ENCODE data around the gene TUBB. TPM values are rescaled to one million over a fixed set of nuclear protein-coding genes. Genes with fewer than 3 reads are reported as not detected.

TUBB gene
- polyA plus RNA-seq, 2 of the 4 experiments (the other 2 are of a cell fraction), result 691 to 1,044 TPM

DNA sequence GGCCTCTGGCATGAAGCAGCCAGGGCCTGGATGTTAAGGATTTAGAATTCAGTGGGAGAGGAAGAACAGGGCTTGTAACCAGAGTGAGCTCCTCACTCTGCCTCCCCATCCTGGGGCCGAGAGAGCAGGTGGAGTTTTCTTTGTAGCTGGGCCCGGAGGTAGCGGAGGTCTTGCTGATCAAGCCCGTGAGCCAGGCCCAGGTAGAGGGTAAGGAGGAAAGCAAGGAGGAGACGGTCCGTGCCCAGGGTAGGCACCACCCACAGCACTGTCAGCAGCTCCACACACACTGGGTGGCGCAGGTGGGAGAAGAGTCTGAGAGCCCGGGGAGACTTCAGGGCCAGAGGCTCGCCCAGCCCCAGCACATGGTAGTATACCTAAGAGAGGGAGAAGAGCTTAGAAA lies 31.6 kb upstream of the TUBB start:
- ChIA-PET POLR2A (interaction anchor here (1.8 to 2.2 kb wide), 2 partner anchors 29 to 33 kb away, joined by 12 read pairs; partner anchors contain the start of genes MDC1 and TUBB), CTCF (interaction anchor here (0.6 to 6.9 kb wide), 9 partner anchors 11 to 197 kb away, joined by 3 to 84 read pairs (median 5); partner anchors contain the start of genes DHX16 and MDC1)
- DNase-seq (ENCODE audit: low read depth in 1 of 2, low spot score in 1 of 2) (no peak), FAIRE-seq (no peak), ATAC-seq (no peak)
- peak overlapping the region; percentile 83 to 99; a peak in 5 of 6 replicates for H3K27ac ChIP-seq
- WGBS (ENCODE audit: missing lambda C conversion rate), result 85% methylated on average over 9 of the region's 9 CpGs
- peaks cover 48% of the 10 kb centered on the region for H3K4me1 ChIP-seq
- no peak for TF ChIP-seq RFX5 (IDR thresholded peaks at IDR 0.05)
- TF ChIP-seq, protein P1, sequence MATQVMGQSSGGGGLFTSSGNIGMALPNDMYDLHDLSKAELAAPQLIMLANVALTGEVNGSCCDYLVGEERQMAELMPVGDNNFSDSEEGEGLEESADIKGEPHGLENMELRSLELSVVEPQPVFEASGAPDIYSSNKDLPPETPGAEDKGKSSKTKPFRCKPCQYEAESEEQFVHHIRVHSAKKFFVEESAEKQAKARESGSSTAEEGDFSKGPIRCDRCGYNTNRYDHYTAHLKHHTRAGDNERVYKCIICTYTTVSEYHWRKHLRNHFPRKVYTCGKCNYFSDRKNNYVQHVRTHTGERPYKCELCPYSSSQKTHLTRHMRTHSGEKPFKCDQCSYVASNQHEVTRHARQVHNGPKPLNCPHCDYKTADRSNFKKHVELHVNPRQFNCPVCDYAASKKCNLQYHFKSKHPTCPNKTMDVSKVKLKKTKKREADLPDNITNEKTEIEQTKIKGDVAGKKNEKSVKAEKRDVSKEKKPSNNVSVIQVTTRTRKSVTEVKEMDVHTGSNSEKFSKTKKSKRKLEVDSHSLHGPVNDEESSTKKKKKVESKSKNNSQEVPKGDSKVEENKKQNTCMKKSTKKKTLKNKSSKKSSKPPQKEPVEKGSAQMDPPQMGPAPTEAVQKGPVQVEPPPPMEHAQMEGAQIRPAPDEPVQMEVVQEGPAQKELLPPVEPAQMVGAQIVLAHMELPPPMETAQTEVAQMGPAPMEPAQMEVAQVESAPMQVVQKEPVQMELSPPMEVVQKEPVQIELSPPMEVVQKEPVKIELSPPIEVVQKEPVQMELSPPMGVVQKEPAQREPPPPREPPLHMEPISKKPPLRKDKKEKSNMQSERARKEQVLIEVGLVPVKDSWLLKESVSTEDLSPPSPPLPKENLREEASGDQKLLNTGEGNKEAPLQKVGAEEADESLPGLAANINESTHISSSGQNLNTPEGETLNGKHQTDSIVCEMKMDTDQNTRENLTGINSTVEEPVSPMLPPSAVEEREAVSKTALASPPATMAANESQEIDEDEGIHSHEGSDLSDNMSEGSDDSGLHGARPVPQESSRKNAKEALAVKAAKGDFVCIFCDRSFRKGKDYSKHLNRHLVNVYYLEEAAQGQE (IDR thresholded peaks at IDR 0.05), result no peak
- no peak for TF ChIP-seq JUNB (IDR thresholded peaks at IDR 0.05)
- TF ChIP-seq FOSL2 (IDR thresholded peaks at IDR 0.05), result no peak
- TF ChIP-seq FOSL2 (CRISPR knock-in tag; IDR thresholded peaks at IDR 0.05), result no peak
- TF ChIP-seq PHF8 (IDR thresholded peaks at IDR 0.05; ENCODE audit: borderline replicate concordance, low read depth), result no peak
- TF ChIP-seq RNF2 (IDR thresholded peaks at IDR 0.05; ENCODE audit: borderline replicate concordance, low read depth), result no peak
- TF ChIP-seq CEBPB (IDR thresholded peaks at IDR 0.05), result no peak
- TF ChIP-seq CBX2 (IDR thresholded peaks at IDR 0.05; ENCODE audit: borderline replicate concordance, low read depth), result no peak
- TF ChIP-seq, protein P2, sequence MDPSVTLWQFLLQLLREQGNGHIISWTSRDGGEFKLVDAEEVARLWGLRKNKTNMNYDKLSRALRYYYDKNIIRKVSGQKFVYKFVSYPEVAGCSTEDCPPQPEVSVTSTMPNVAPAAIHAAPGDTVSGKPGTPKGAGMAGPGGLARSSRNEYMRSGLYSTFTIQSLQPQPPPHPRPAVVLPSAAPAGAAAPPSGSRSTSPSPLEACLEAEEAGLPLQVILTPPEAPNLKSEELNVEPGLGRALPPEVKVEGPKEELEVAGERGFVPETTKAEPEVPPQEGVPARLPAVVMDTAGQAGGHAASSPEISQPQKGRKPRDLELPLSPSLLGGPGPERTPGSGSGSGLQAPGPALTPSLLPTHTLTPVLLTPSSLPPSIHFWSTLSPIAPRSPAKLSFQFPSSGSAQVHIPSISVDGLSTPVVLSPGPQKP (IDR thresholded peaks at IDR 0.05; ENCODE audit: low read depth, low read length), result no peak
- no peaks in the 10 kb centered on the region for H3K9me3 ChIP-seq
- no peak overlapping the region for H3K4me3 ChIP-seq
- H3K4me2 ChIP-seq, result peak overlapping the region; percentile 79

DNA sequence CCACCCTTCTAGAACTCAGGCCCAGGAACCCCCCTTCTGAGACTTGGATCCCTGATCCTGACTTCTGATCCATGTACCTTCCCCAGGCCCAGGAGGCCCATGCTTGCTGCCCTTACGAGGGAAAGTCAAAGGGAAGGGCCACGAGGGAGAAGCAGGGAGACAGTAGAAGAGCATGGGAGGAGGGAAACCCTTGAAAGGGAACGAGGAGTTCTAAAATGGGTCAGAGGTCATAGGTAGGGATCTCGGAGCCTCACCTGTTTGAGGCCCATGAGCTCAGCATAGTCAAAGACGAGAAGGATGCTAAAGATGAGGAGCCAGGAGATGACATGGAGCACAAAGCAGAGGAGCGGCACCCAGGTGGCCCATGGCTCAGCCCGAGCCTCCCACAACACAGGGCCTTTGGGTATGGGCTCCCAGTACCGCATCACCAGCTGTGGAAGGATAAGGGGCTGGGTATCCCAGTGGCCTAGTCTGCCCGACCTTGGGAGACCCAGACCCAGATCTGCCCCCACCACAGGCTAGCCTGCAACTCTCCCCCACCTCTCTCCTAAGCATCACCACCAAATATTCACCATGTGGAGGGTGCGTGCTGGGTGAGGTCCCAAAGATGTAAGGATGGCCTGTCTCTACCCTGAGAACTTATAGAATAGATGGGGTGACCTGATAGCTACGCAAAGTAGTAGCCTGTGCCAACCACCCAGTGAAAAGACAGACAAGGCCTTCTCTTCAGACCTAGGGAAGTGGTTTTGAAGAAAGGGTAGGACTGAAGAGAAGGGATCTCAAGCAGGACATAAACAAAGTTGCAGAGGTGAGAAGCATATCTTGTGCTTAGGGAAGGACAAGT lies 30.9 kb upstream of the TUBB start:
- DNase-seq (ENCODE audit: low read depth in 1 of 2, low spot score in 1 of 2) (no peak), FAIRE-seq (no peak), ATAC-seq (no peak)
- H3K4me3 ChIP-seq, result no peak overlapping the region
- peaks cover 47% of the 10 kb centered on the region for H3K4me1 ChIP-seq
- TF ChIP-seq, protein P3, sequence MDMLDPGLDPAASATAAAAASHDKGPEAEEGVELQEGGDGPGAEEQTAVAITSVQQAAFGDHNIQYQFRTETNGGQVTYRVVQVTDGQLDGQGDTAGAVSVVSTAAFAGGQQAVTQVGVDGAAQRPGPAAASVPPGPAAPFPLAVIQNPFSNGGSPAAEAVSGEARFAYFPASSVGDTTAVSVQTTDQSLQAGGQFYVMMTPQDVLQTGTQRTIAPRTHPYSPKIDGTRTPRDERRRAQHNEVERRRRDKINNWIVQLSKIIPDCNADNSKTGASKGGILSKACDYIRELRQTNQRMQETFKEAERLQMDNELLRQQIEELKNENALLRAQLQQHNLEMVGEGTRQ (IDR thresholded peaks at IDR 0.05), result no peak
- no peak for TF ChIP-seq ZSCAN20 (CRISPR knock-in tag; IDR thresholded peaks at IDR 0.05)
- no peak for TF ChIP-seq RNF2 (IDR thresholded peaks at IDR 0.05; ENCODE audit: borderline replicate concordance, low read depth)
- TF ChIP-seq, protein P4, sequence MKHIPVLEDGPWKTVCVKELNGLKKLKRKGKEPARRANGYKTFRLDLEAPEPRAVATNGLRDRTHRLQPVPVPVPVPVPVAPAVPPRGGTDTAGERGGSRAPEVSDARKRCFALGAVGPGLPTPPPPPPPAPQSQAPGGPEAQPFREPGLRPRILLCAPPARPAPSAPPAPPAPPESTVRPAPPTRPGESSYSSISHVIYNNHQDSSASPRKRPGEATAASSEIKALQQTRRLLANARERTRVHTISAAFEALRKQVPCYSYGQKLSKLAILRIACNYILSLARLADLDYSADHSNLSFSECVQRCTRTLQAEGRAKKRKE (CRISPR knock-in tag; IDR thresholded peaks at IDR 0.05; ENCODE audit: low read depth), result no peak
- TF ChIP-seq KDM1A (IDR thresholded peaks at IDR 0.05; ENCODE audit: low read depth), result no peak
- TF ChIP-seq, protein P5, sequence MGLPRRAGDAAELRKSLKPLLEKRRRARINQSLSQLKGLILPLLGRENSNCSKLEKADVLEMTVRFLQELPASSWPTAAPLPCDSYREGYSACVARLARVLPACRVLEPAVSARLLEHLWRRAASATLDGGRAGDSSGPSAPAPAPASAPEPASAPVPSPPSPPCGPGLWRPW (IDR thresholded peaks at IDR 0.05), result no peak
- no peak for TF ChIP-seq RAD21 (conservative IDR thresholded peaks at IDR 0.05 in 1 of 2, IDR thresholded peaks at IDR 0.05 in 1 of 2)
- TF ChIP-seq POLR2AphosphoS2 (conservative IDR thresholded peaks at IDR 0.05; ENCODE audit: low read length), result no peak
- no peak for TF ChIP-seq FOSB (CRISPR knock-in tag; IDR thresholded peaks at IDR 0.05)
- TF ChIP-seq BHLHE40 (IDR thresholded peaks at IDR 0.05; ENCODE audit: low read depth, low read length), result no peak
- TF ChIP-seq TFCP2L1 (CRISPR knock-in tag; IDR thresholded peaks at IDR 0.05), result no peak
- no peak for TF ChIP-seq RARB (CRISPR knock-in tag; IDR thresholded peaks at IDR 0.05)
- TF ChIP-seq EHF (CRISPR knock-in tag; IDR thresholded peaks at IDR 0.05), result no peak
- TF ChIP-seq FOSL2 (IDR thresholded peaks at IDR 0.05), result no peak
- TF ChIP-seq FOSL2 (CRISPR knock-in tag; IDR thresholded peaks at IDR 0.05), result no peak
- TF ChIP-seq CHD4 (IDR thresholded peaks at IDR 0.05; ENCODE audit: borderline replicate concordance), result no peak
- ChIA-PET CTCF (interaction anchor here (0.6 to 6.9 kb wide), 6 partner anchors 11 to 158 kb away, joined by 3 to 84 read pairs (median 4); partner anchors contain the start of gene MDC1), POLR2A (interaction anchor here (0.5 to 2.2 kb wide), 2 partner anchors 14 to 32 kb away, joined by 6 to 12 read pairs; partner anchors contain the start of gene TUBB)
- no peaks in the 10 kb centered on the region for H3K9me3 ChIP-seq
- whole genome bisulfite sequencing (ENCODE audit: missing lambda C conversion rate), result 84% methylated on average over 10 of the region's 11 CpGs
- H3K4me2 ChIP-seq, result peak overlapping the region; percentile 88; the same call in 2 of the 3 replicates
- H3K27ac ChIP-seq, result peak overlapping the region in 1 of 2 experiments; percentile 99; a peak in 2 of 6 replicates

All from A549 (cell line).